IMR-90 (cell line): ENCODE results near the gene BCL2. TPM values are rescaled to one million over a fixed set of nuclear protein-coding genes. Genes with fewer than 3 reads are reported as not detected.

ENCODE experiments used
- ATAC-seq: fragments of 200-7000 bp; cut with Tn5 transposase; 2 replicates; pipeline ENCODE4 v1.9.1; 2020; ENCODE audit warnings: low read depth, mild to moderate bottlenecking, moderate library complexity
- BruUV-seq: library from RNA; stranded (reverse); fragments of 400-500 nt; replicated peaks from 2 replicates; lab custom pipeline; 2021; lab: Mats Ljungman, UMichigan
- CTCF ChIA-PET: fragments of 300-600 bp; formaldehyde crosslinking; extraction: SDS; loops from one replicate; lab custom pipeline; 2021; ENCODE audit warnings: antibody characterized with exemption; lab: Yijun Ruan, JAX
- POLR2A ChIA-PET: fragments of 300-600 bp; sonication (Branson Sonifier 250); formaldehyde crosslinking; loops from one replicate; lab custom pipeline; 2022; ENCODE audit warnings: antibody characterized with exemption; ENCODE audit not compliant: unreplicated experiment; lab: Charles Lee
- DNase-seq: peaks from one replicate; pipeline ENCODE4 v3.0.0; 2013
- H2AFZ ChIP-seq: replicated peaks from 2 replicates; pipeline ENCODE3; 2013; ENCODE audit warnings: low read length, mild to moderate bottlenecking; ENCODE audit not compliant: poor library complexity
- H2AK5ac ChIP-seq: 2 replicates; pipeline ENCODE4 v1.6.1; 2013; ENCODE audit warnings: low read depth, low read length, inconsistent platforms
- H2AK9ac ChIP-seq: replicated peaks from 2 replicates; pipeline ENCODE3; 2013; ENCODE audit warnings: mild to moderate bottlenecking, low read depth, low read length, moderate library complexity; ENCODE audit not compliant: poor library complexity
- H2BK120ac ChIP-seq: 2 replicates; pipeline ENCODE4 v1.6.1; 2013; ENCODE audit warnings: low read depth, low read length, inconsistent platforms
- H2BK15ac ChIP-seq: 3 replicates; pipeline ENCODE4 v1.6.1; 2013; ENCODE audit warnings: low read depth, low read length, inconsistent platforms
- H2BK20ac ChIP-seq: 2 replicates; pipeline ENCODE4 v1.6.1; 2013; ENCODE audit warnings: low read depth, mild to moderate bottlenecking, inconsistent platforms, low read length, moderate library complexity
- H2BK5ac ChIP-seq: 2 replicates; pipeline ENCODE4 v1.6.1; 2013; ENCODE audit warnings: mild to moderate bottlenecking, low read depth, low read length, inconsistent platforms; ENCODE audit not compliant: poor library complexity, severe bottlenecking
- H3K14ac ChIP-seq: replicated peaks from 2 replicates; pipeline ENCODE4 v1.6.1; 2013; ENCODE audit warnings: low read depth, low read length, inconsistent platforms
- H3K18ac ChIP-seq: 2 replicates; pipeline ENCODE4 v1.6.1; 2013; ENCODE audit warnings: low read depth, low read length, control low read depth
- H3K23ac ChIP-seq: 2 replicates; pipeline ENCODE4 v1.6.1; 2013; ENCODE audit warnings: low read depth, low read length, inconsistent platforms
- H3K27ac ChIP-seq: 2 replicates; pipeline ENCODE4 v1.5.1; 2013; ENCODE audit warnings: mild to moderate bottlenecking, control low read depth, low read length; ENCODE audit not compliant: insufficient read depth
- H3K27me3 ChIP-seq: 2 replicates; pipeline ENCODE4 v1.6.1; 2013; ENCODE audit warnings: low read length; ENCODE audit not compliant: control insufficient read depth, insufficient read depth
- H3K36me3 ChIP-seq: 2 replicates; pipeline ENCODE4 v1.6.1; 2013; ENCODE audit warnings: low read length, mixed read lengths; ENCODE audit not compliant: control insufficient read depth, insufficient read depth
- H3K4ac ChIP-seq: 2 replicates; pipeline ENCODE4 v1.6.1; 2013; ENCODE audit warnings: low read depth, low read length, inconsistent platforms
- H3K4me1 ChIP-seq: 2 replicates; pipeline ENCODE4 v1.6.1; 2013; ENCODE audit warnings: low read length, mixed read lengths; ENCODE audit not compliant: control insufficient read depth, insufficient read depth
- H3K4me2 ChIP-seq: 2 replicates; pipeline ENCODE4 v1.6.1; 2013; ENCODE audit warnings: low read depth, mild to moderate bottlenecking, control low read depth, low read length, moderate library complexity
- H3K4me3 ChIP-seq: 2 replicates; pipeline ENCODE4 v1.5.1; 2013; ENCODE audit warnings: low read depth, mild to moderate bottlenecking, control low read depth, low read length, moderate library complexity; ENCODE audit not compliant: insufficient read depth
- H3K56ac ChIP-seq: 2 replicates; pipeline ENCODE4 v1.6.1; 2013; ENCODE audit warnings: low read length, inconsistent platforms; ENCODE audit not compliant: insufficient read depth; ENCODE audit errors: extremely low read depth
- H3K79me1 ChIP-seq, 2 experiments: 2 replicates each; pipeline ENCODE4 v1.6.1; 2013; ENCODE audit warnings: low read length in 2 of 2, inconsistent platforms in 1 of 2, low read depth in 1 of 2
- H3K9ac ChIP-seq: 2 replicates; pipeline ENCODE4 v1.6.1; 2013; ENCODE audit warnings: low read depth, low read length, control low read depth
- H3K9me1 ChIP-seq: 2 replicates; pipeline ENCODE4 v1.6.1; 2013; ENCODE audit warnings: low read length, inconsistent platforms; ENCODE audit not compliant: insufficient read depth
- H3K9me3 ChIP-seq: 2 replicates; pipeline ENCODE4 v1.6.1; 2013; ENCODE audit warnings: low read length; ENCODE audit not compliant: control insufficient read depth, insufficient read depth
- H4K20me1 ChIP-seq: 2 replicates; pipeline ENCODE4 v1.6.1; 2013; ENCODE audit warnings: low read length, inconsistent platforms; ENCODE audit not compliant: insufficient read depth
- H4K5ac ChIP-seq: 2 replicates; pipeline ENCODE4 v1.6.1; 2013; ENCODE audit warnings: mild to moderate bottlenecking, low read depth, low read length, control low read depth
- H4K8ac ChIP-seq, 2 experiments: 2 replicates each; pipeline ENCODE4 v1.6.1; 2013; ENCODE audit warnings: low read depth in 2 of 2, low read length in 2 of 2, control low read depth in 1 of 2, inconsistent platforms in 1 of 2
- H4K91ac ChIP-seq: 2 replicates; pipeline ENCODE4 v1.6.1; 2013; ENCODE audit warnings: low read depth, low read length, inconsistent platforms; ENCODE audit not compliant: insufficient read depth
- POLR2A ChIP-seq: IDR thresholded peaks from 2 replicates; pipeline ENCODE4 v1.6.1; 2012; ENCODE audit warnings: mild to moderate bottlenecking, low read depth, low read length
- RAD21 ChIP-seq: IDR thresholded peaks from 2 replicates; pipeline ENCODE4 v1.6.1; 2012; ENCODE audit warnings: low read length, improper control_type of control experiment
- WGBS, 2 experiments: methylation state at CpG; one replicate each; pipeline versions ENCODE4 v1.1.5 to v1.1.7; 2013; ENCODE audit warnings: missing lambda C conversion rate in 2 of 2; ENCODE audit not compliant: insufficient read length in 1 of 2; ENCODE audit errors: extremely low coverage in 2 of 2; 5-methylcytosine and 5-hydroxymethylcytosine counted together
- dilution Hi-C: fragments of 300-500 bp; cut with HindIII; formaldehyde crosslinking; loops from one replicate; pipeline ENCODE4 v1.14.3; 2018; ENCODE audit warnings: low sequenced_read_pairs; ENCODE audit not compliant: unreplicated experiment
- in situ Hi-C: fragments of 300-500 bp; cut with MboI; formaldehyde crosslinking; loops from 3 replicates; pipeline ENCODE4 v1.14.3; 2019; ENCODE audit warnings: low sequenced_read_pairs, inconsistent platforms, mixed read lengths
- intact Hi-C: fragments of 100-400 bp; cut with micrococcal nuclease; formaldehyde crosslinking; loops from 2 replicates; pipeline ENCODE4 v1.10.0; 2022
- polyA plus RNA-seq, 3 experiments: library from polyadenylated mRNA; depleted of rRNA; stranded (reverse); fragments of >200 nt; gene quantifications; 2 replicates each; pipeline ENCODE4 v1.2.3, GENCODE V29; 2012; ENCODE audit warnings: low replicate concordance in 1 of 3
- total RNA-seq: library from RNA; depleted of rRNA; stranded (reverse); fragments of >200 nt; gene quantifications from 2 replicates; pipeline ENCODE4 v1.2.3, GENCODE V29; 2012
- TF ChIP-seq, protein P1 (sequence below): conservative IDR thresholded peaks from 2 replicates; pipeline ENCODE4 v1.5.1; 2012; ENCODE audit warnings: mild to moderate bottlenecking, low read depth, low read length, improper control_type of control experiment

BCL2 gene
- total and polyA plus RNA-seq, 2 of the 4 experiments (the other 2 are of a cell fraction), result 0.24 to 0.54 TPM

DNA sequence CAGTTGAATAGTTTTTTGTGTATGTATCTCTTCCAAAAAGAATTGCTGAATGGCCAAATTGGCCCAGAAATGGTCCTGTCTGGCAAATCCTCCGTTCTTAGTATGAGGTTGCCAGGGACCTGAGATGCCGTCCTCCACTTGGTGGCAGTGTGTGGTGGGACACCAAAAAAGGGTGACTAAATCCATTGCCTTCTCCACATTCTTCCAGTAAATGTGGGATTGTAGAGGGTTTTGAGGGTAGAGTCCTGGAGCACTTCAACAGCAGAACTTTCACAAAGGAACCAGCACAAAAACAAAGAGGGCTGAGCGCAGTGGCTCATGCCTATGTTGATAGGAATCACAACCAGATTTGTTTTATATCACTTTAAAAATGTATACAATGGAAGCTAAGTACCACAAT is 199.9 kb downstream of the BCL2 start:
- in situ Hi-C loops (no loop called here), dilution Hi-C loops (no loop called here), intact Hi-C loops (loop anchor here (1.0 to 5.0 kb wide), 2 partner anchors 102 to 204 kb away; no protein-coding TSS in a partner anchor)
- H3K36me3 ChIP-seq, result no peaks in the 10 kb centered on the region
- no peaks in the 10 kb centered on the region for H4K20me1 ChIP-seq
- peak; percentile 8 for DNase-seq
- no peak overlapping the region for H2BK120ac ChIP-seq
- peaks cover 9% of the 10 kb centered on the region for H3K27me3 ChIP-seq
- H3K4me2 ChIP-seq, result no peak overlapping the region
- no peak overlapping the region for H2AK5ac ChIP-seq
- H3K23ac ChIP-seq, result no peak overlapping the region
- no peaks in the 10 kb centered on the region for H3K9me1 ChIP-seq
- no peak overlapping the region for H3K27ac ChIP-seq
- WGBS, 2 experiments, result no CpG with 5 or more reads among the region's 3 CpGs
- TF ChIP-seq RAD21 (peak; percentile 38), POLR2A (no peak)
- TF ChIP-seq, protein P1, sequence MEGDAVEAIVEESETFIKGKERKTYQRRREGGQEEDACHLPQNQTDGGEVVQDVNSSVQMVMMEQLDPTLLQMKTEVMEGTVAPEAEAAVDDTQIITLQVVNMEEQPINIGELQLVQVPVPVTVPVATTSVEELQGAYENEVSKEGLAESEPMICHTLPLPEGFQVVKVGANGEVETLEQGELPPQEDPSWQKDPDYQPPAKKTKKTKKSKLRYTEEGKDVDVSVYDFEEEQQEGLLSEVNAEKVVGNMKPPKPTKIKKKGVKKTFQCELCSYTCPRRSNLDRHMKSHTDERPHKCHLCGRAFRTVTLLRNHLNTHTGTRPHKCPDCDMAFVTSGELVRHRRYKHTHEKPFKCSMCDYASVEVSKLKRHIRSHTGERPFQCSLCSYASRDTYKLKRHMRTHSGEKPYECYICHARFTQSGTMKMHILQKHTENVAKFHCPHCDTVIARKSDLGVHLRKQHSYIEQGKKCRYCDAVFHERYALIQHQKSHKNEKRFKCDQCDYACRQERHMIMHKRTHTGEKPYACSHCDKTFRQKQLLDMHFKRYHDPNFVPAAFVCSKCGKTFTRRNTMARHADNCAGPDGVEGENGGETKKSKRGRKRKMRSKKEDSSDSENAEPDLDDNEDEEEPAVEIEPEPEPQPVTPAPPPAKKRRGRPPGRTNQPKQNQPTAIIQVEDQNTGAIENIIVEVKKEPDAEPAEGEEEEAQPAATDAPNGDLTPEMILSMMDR, result peak; percentile 34; the same call in 1 of the 2 replicates
- no peak overlapping the region for H3K18ac ChIP-seq
- H2AFZ ChIP-seq, result no peak overlapping the region
- no peaks in the 10 kb centered on the region for H3K4me1 ChIP-seq
- no peak overlapping the region for H3K4ac ChIP-seq
- H3K9ac ChIP-seq, result no peak overlapping the region
- no peaks in the 10 kb centered on the region for H3K79me1 ChIP-seq
- no peak overlapping the region for H4K91ac ChIP-seq
- no peak overlapping the region for H2BK15ac ChIP-seq
- H2BK20ac ChIP-seq, result no peak overlapping the region
- H2BK5ac ChIP-seq, result no peak overlapping the region
- no peak overlapping the region for H2AK9ac ChIP-seq
- H3K4me3 ChIP-seq, result no peak overlapping the region
- ATAC-seq, result no peak; the same call in 1 of the 2 replicates
- POLR2A ChIA-PET, result no interaction called here
- CTCF ChIA-PET, result interaction anchor here (0.7 to 1.6 kb wide), 5 partner anchors 12 to 342 kb away, joined by 3 to 5 read pairs (median 4); no protein-coding TSS in a partner anchor
- BruUV-seq, result no TSS peak
- no peak overlapping the region for H4K5ac ChIP-seq
- H4K8ac ChIP-seq, result no peak overlapping the region
- no peak overlapping the region for H3K56ac ChIP-seq
- H3K9me3 ChIP-seq, result no peaks in the 10 kb centered on the region
- H3K14ac ChIP-seq, result no peak overlapping the region
